NCI-H2227 (cell line): Measurements from ENCODE around the gene SPEN.
A peak's percentile ranks its signal among the peaks of the same experiment; 100 is the strongest.

Source experiments
- DNase-seq: peaks from one replicate; lab custom pipeline; 2025; ENCODE audit not compliant: unreplicated experiment; lab: John Stamatoyannopoulos, UW

SPEN gene

GRCh38 chr1:15959424-15959823, 111.9 kb downstream of the SPEN start:
- no peak for DNase-seq

GRCh38 chr1:15959827-15960446, 112.4 kb downstream of the SPEN start:
- no peak for DNase-seq

- DNase-seq: no peak
Observed at GRCh38 chr1:15960808-15961207, 113.3 kb downstream of the SPEN start.

GRCh38 chr1:15961492-15961891, 114.0 kb downstream of the SPEN start:
- DNase-seq: no peak

- no peak for DNase-seq
Observed at GRCh38 chr1:15962176-15962575, 114.7 kb downstream of the SPEN start.

- DNase-seq: no peak
Observed at GRCh38 chr1:15962671-15963362, 115.3 kb downstream of the SPEN start.

GRCh38 chr1:15963363-15963967, 116.0 kb downstream of the SPEN start:
- no peak for DNase-seq

GRCh38 chr1:15963968-15964648, 116.6 kb downstream of the SPEN start:
- no peak for DNase-seq

- no peak for DNase-seq
Observed at GRCh38 chr1:15965228-15965767, 117.8 kb downstream of the SPEN start.

GRCh38 chr1:15966081-15966955, 118.8 kb downstream of the SPEN start:
- no peak for DNase-seq

GRCh38 chr1:15966956-15967344, 119.4 kb downstream of the SPEN start:
- no peak for DNase-seq

- DNase-seq: no peak
Observed at GRCh38 chr1:15968172-15968571, 120.7 kb downstream of the SPEN start.

GRCh38 chr1:15969321-15969880, 121.9 kb downstream of the SPEN start:
- no peak for DNase-seq

- DNase-seq: no peak
Observed at GRCh38 chr1:15970911-15971310, 123.4 kb downstream of the SPEN start.

GRCh38 chr1:15972409-15972808, 124.9 kb downstream of the SPEN start:
- no peak for DNase-seq

GRCh38 chr1:15973772-15974171, 126.3 kb downstream of the SPEN start:
- DNase-seq: no peak

- no peak for DNase-seq
Observed at GRCh38 chr1:15974855-15975254, 127.3 kb downstream of the SPEN start.

- DNase-seq: peak; percentile 79
Observed at GRCh38 chr1:15975358-15975804, 127.9 kb downstream of the SPEN start.

- DNase-seq: peak; percentile 97
Observed at GRCh38 chr1:15975805-15976680, 128.5 kb downstream of the SPEN start, which contains the start of gene ZBTB17. TSS of gene ZBTB17 (minus strand) at chr1:15976101. CDS start at chr1:15948495, 27,606 bp downstream.
